Measurements from ENCODE around the gene ALPG. TPM values are rescaled to one million over a fixed set of nuclear protein-coding genes. Genes with fewer than 3 reads are reported as not detected.
"Not testable (repeated sequence)": the region's sequence is repeated elsewhere in the genome, so short reads cannot be mapped to it uniquely, and the experiment has no call there.

Gene ALPG
- total RNA-seq, 1 experiment from 2014 or later = 0.10 TPM

GRCh38 chr2:232384466-232384865, 22.2 kb upstream of the ALPG start:
- POLR2A ChIA-PET = no interaction called here
- Histone ChIP-seq H3K27me3 (ENCODE audit: insufficient read depth, low read length) (no peaks in the 10 kb centered on the region), H2AFZ (ENCODE audit: low read depth, low read length, poor library complexity, severe bottlenecking) (no peak overlapping the region), H3K9ac (ENCODE audit: low read length) (no peak overlapping the region), H3K4me3 (replicated peaks in 1 of 2; ENCODE audit: low read depth in 1 of 2, low read length in 2 of 2) (no peak overlapping the region), H3K27ac (ENCODE audit: low read depth, low read length) (no peak overlapping the region), H3K4me1 (ENCODE audit: control insufficient read depth in 1 of 2, insufficient read depth in 2 of 2, low read length in 2 of 2) (peaks cover 13 to 14% of the 10 kb centered on the region in 2 experiments), H3K36me3 (ENCODE audit: control insufficient read depth in 1 of 2, insufficient read depth in 2 of 2, low read length in 2 of 2) (no peaks in the 10 kb centered on the region), H3K9me3 (ENCODE audit: control insufficient read depth in 1 of 2, insufficient read depth in 1 of 2, low read depth in 1 of 2, low read length in 2 of 2) (no peaks in the 10 kb centered on the region), H3K4me2 (ENCODE audit: low read length) (no peak overlapping the region), H3K9me2 (ENCODE audit: insufficient read depth) (no peaks in the 10 kb centered on the region), H4K20me1 (ENCODE audit: insufficient read depth) (no peaks in the 10 kb centered on the region), H3K79me2 (ENCODE audit: insufficient read depth, low read length) (no peaks in the 10 kb centered on the region)
- RAD21 ChIA-PET (ENCODE audit: low non-redundant PET in 1 of 2, low total read pairs in 2 of 2, uncharacterized antibody in 2 of 2, unreplicated experiment in 2 of 2) = no interaction called here
- intact Hi-C loops (cut with micrococcal nuclease) = no loop called here
- DNase-seq (ENCODE audit: low read depth, low spot score) (no peak), ATAC-seq (no peak)
- CTCF ChIA-PET = no interaction called here
- no peak for TF ChIP-seq SIN3A (IDR thresholded peaks at IDR 0.05; ENCODE audit: low read depth)
- TF ChIP-seq FOSL1 (IDR thresholded peaks at IDR 0.05; ENCODE audit: low read depth) = no peak
- TF ChIP-seq MAX (IDR thresholded peaks at IDR 0.05) = no peak
- no peak for TF ChIP-seq YY1 (IDR thresholded peaks at IDR 0.05; ENCODE audit: extremely low read depth, insufficient replicate concordance, low read depth, low read length)
- TF ChIP-seq CEBPB (IDR thresholded peaks at IDR 0.05; ENCODE audit: low read depth) = no peak
- no peak for TF ChIP-seq JUND (IDR thresholded peaks at IDR 0.05)
- no peak for TF ChIP-seq TCF7L2 (IDR thresholded peaks at IDR 0.05; ENCODE audit: borderline replicate concordance, extremely low read depth, insufficient read depth, insufficient read length)
- TF ChIP-seq RAD21 (IDR thresholded peaks at IDR 0.05; ENCODE audit: low read depth) = no peak
- TF ChIP-seq ATF3 (IDR thresholded peaks at IDR 0.05) = no peak
- TF ChIP-seq POLR2A (IDR thresholded peaks at IDR 0.05; ENCODE audit: borderline replicate concordance, extremely low read depth, insufficient read depth, insufficient read length) = no peak
- TF ChIP-seq SP1 (IDR thresholded peaks at IDR 0.05; ENCODE audit: low read depth) = no peak
- TF ChIP-seq ELF1 (IDR thresholded peaks at IDR 0.05; ENCODE audit: borderline replicate concordance, low read depth) = no peak
- BruUV-seq (replicated peaks) = no TSS peak

- POLR2A ChIA-PET; intact Hi-C loops (cut with micrococcal nuclease); H3K9ac ChIP-seq (ENCODE audit: low read length); DNase-seq (ENCODE audit: low read depth, low spot score); H4K20me1 ChIP-seq (ENCODE audit: insufficient read depth); H3K36me3 ChIP-seq (ENCODE audit: control insufficient read depth in 1 of 2, insufficient read depth in 2 of 2, low read length in 2 of 2); H3K27me3 ChIP-seq (ENCODE audit: insufficient read depth, low read length); H3K27ac ChIP-seq (ENCODE audit: low read depth, low read length); H3K9me2 ChIP-seq (ENCODE audit: insufficient read depth); H3K79me2 ChIP-seq (ENCODE audit: insufficient read depth, low read length); ATAC-seq; H3K9me3 ChIP-seq (ENCODE audit: control insufficient read depth in 1 of 2, insufficient read depth in 1 of 2, low read depth in 1 of 2, low read length in 2 of 2); BruUV-seq (replicated peaks); RAD21 ChIA-PET (ENCODE audit: low non-redundant PET in 1 of 2, low total read pairs in 2 of 2, uncharacterized antibody in 2 of 2, unreplicated experiment in 2 of 2): not testable (repeated sequence)
- Histone ChIP-seq H3K4me1 (ENCODE audit: control insufficient read depth in 1 of 2, insufficient read depth in 2 of 2, low read length in 2 of 2) (peaks cover 13 to 14% of the 10 kb centered on the region in 2 experiments), H2AFZ (ENCODE audit: low read depth, low read length, poor library complexity, severe bottlenecking) (peak overlapping the region; percentile 4), H3K4me3 (replicated peaks in 1 of 2; ENCODE audit: low read depth in 1 of 2, low read length in 2 of 2) (peak overlapping the region in 1 of 2 experiments; percentile 10; a peak in 1 of 4 replicates), H3K4me2 (ENCODE audit: low read length) (peak overlapping the region; percentile 58)
- CTCF ChIA-PET = interaction anchor here (0.8 to 1.1 kb wide), 2 partner anchors 21 to 54 kb away, joined by 3 read pairs; no protein-coding TSS in a partner anchor
Measured at GRCh38 chr2:232385058-232385457, 21.6 kb upstream of the ALPG start.

Data from HCT116 (cell line).